Pancreas (tissue), 10 donors: Measurements from ENCODE around the gene IRAK1. TPM values are rescaled to one million over a fixed set of nuclear protein-coding genes. Genes with fewer than 3 reads are reported as not detected.
A peak's percentile ranks its signal among the peaks of the same experiment; 100 is the strongest.

ENCODE experiments used
- ATAC-seq, 4 donors: fragments of 200-7000 bp; cut with Tn5 transposase; one replicate each; pipeline versions ENCODE4 v1.8.0 to v1.9.1; 2020; ENCODE audit warnings: mild to moderate bottlenecking in 4 of 4, moderate library complexity in 4 of 4
- DNase-seq, 6 donors: peaks; one replicate each; pipeline ENCODE4 v3.0.0-alpha.2; 2020
- FAIRE-seq: peaks from 2 replicates; lab custom pipeline; 2012; peaks lifted over from hg19 to GRCh38; lab: Jason Lieb, UNC
- H3K27ac ChIP-seq, 4 donors: fragments of 200-600 bp; sonication (generic); 1 replicate in 3 of 4; 2 replicates in 1 of 4; pipeline versions ENCODE4 v1.5.0 to v1.8.0; 2020
- H3K27me3 ChIP-seq, 4 donors: fragments of 200-600 bp; one replicate each; pipeline ENCODE4 v1.8.0; 2021
- H3K36me3 ChIP-seq, 3 donors: fragments of 200-600 bp; sonication (generic) in 1 of 3; one replicate each; pipeline versions ENCODE4 v1.5.0 to v1.8.0; 2020 to 2021
- H3K4me1 ChIP-seq, 3 donors: fragments of 200-600 bp; one replicate each; pipeline ENCODE4 v1.8.0; 2021
- H3K4me3 ChIP-seq, 4 donors: fragments of 200-600 bp; sonication (generic) in 2 of 4; one replicate each; pipeline versions ENCODE4 v1.5.0 to v1.8.0; 2020 to 2021
- H3K9me3 ChIP-seq, 4 donors: fragments of 200-600 bp; one replicate each; pipeline ENCODE4 v1.8.0; 2021
- WGBS, 2 donors: extraction: QIAGEN DNeasy Blood & Tissue Kit; methylation state at CpG; one replicate each; pipeline ENCODE4 v1.1.7; 2013; 5-methylcytosine and 5-hydroxymethylcytosine counted together
- intact Hi-C, 3 donors: fragments of 100-400 bp; cut with DNase I; formaldehyde crosslinking; loops; one replicate each; pipeline versions ENCODE4 v1.11.1 to v1.14.2; 2022
- polyA plus RNA-seq, 2 donors: library from polyadenylated mRNA; stranded (reverse); fragments of 200-250 nt; gene quantifications; one replicate each; pipeline ENCODE4 v1.2.3, GENCODE V29; 2013
- total RNA-seq, 6 donors: library from RNA; stranded (reverse); fragmentation: NEBNext Ultra II Directional in 4 of 6; extraction: Animal tissue kit (Norgen Biotek cat#: 25700) in 4 of 6; gene quantifications; one replicate each; pipeline versions ENCODE4 v1.2.1 to v1.2.4, GENCODE V29; 2021 to 2023
- TF ChIP-seq, protein P1 (sequence below), 4 donors: fragments of 200-600 bp; sonication (generic) in 3 of 4; IDR thresholded peaks; one replicate each; pipeline versions ENCODE4 v1.5.0 to v1.8.0; 2021; ENCODE audit warnings: antibody characterized with exemption in 4 of 4
- donor health status: healthy with polysubstance abuse.
- donor health status: DM: no; HTN: no; CAD: no; lungs with moderate emphysema.
- donor health status: DM: no; HTN: no; CAD: no.
- donor health status: control.
- donor health status: control.
- donor health status: Bipolar disorder and iron deficiency.
- donor health status: DM: yes; HTN: yes; CAD: no.
- donor health status: DM: no; HTN: no; CAD: no.
- donor health status: DM: no; HTN: no; CAD: no.
- donor health status: DM: yes; HTN: yes; CAD: no.

IRAK1 gene
- total and polyA plus RNA-seq, 8 donors, result 35.8 to 103 (median 60.4) TPM

DNA sequence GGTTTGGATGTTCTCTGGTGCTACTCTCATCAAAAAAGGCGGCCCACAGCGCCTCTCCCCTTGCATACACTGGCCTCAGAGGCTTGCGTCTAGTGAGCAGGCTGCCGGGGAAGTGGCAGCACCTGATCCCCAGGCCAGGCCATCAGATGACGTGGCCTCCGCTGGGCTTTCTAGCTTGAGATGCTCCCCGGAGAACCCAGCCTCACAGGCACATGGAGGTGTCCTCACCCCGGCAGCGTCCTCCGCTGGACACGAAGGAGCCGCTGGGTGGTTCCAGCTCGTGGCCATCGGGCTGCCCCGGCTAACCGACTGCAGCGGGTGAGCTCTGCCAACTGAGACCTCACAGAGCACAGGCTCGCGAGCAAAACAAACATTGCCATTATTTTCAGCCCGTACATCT is 12.8 kb downstream of the IRAK1 start:
- ATAC-seq, result no peak
- WGBS, 2 donors, result 89 to 94% methylated on average over 20 of the region's 20 CpGs
- FAIRE-seq, result no peak
- H3K27ac ChIP-seq, result no peak overlapping the region
- intact Hi-C loops, result no loop called here
- DNase-seq, result peak in 1 of 6 donors; percentile 55
- no peaks in the 10 kb centered on the region for H3K4me1 ChIP-seq
- H3K9me3 ChIP-seq, result no peaks in the 10 kb centered on the region
- TF ChIP-seq, protein P1, sequence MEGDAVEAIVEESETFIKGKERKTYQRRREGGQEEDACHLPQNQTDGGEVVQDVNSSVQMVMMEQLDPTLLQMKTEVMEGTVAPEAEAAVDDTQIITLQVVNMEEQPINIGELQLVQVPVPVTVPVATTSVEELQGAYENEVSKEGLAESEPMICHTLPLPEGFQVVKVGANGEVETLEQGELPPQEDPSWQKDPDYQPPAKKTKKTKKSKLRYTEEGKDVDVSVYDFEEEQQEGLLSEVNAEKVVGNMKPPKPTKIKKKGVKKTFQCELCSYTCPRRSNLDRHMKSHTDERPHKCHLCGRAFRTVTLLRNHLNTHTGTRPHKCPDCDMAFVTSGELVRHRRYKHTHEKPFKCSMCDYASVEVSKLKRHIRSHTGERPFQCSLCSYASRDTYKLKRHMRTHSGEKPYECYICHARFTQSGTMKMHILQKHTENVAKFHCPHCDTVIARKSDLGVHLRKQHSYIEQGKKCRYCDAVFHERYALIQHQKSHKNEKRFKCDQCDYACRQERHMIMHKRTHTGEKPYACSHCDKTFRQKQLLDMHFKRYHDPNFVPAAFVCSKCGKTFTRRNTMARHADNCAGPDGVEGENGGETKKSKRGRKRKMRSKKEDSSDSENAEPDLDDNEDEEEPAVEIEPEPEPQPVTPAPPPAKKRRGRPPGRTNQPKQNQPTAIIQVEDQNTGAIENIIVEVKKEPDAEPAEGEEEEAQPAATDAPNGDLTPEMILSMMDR (IDR thresholded peaks at IDR 0.05), result no peak
- H3K4me3 ChIP-seq, result no peak overlapping the region
- H3K27me3 ChIP-seq, result peaks cover 0 to 6% (median 0%) of the 10 kb centered on the region in 4 donors
- H3K36me3 ChIP-seq, result no peaks in the 10 kb centered on the region

DNA sequence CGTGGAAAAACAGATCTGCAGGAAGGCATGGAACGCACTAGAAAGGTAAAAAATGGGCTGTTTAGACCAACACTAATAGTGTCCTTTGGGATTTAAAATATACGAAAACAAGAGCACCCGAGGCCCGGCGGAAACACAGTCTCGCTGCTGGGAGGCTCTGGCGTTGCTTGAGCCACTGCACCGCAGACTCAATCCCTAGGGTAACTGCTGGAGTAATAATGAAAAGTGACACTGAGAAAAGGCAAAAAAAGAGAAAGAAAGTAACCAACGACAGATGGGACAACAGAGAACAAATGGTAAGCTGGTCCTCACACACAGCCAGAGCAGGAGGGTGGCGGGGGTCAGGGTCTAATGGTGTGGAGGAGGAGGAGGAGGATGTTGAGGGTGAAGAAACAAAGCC is 15.4 kb downstream of the IRAK1 start:
- H3K27me3 ChIP-seq, result peaks cover 0 to 6% (median 0%) of the 10 kb centered on the region in 4 donors
- ATAC-seq (no peak), FAIRE-seq (no peak), DNase-seq (peak in 1 of 6 donors; percentile 11)
- no peaks in the 10 kb centered on the region for H3K36me3 ChIP-seq
- intact Hi-C loops, result no loop called here
- H3K4me3 ChIP-seq, result no peak overlapping the region
- no peaks in the 10 kb centered on the region for H3K4me1 ChIP-seq
- TF ChIP-seq, protein P1 (IDR thresholded peaks at IDR 0.05), result no peak
- WGBS, 2 donors, result 84% methylated on average over 11 of the region's 11 CpGs
- H3K9me3 ChIP-seq, result no peaks in the 10 kb centered on the region
- H3K27ac ChIP-seq, result no peak overlapping the region

DNA sequence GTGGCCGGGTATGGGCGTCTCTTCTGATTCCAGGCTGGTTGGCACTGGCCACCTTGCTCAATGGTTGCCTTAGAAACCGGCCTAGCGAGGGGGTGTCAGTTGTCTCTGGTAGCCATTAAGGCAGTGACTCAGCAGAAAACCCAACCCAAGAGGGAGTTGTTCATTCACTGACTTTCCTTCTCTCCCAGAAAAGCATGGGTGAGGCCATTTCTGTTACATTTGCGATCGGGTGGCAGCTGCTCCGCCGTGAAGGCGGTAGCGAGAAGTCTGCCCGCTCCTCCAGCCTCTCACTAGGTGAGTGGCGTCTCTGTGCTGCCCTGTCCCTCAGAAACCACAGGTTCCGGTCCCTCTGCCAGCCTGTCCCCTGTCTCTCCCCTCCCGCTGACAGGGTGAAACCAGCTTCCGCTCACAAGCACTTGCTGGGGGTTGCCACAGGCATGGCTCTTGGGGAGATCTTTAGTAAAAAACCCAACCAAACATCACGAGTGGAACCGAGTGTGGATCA is 17.4 kb downstream of the IRAK1 start:
- H3K9me3 ChIP-seq, result no peaks in the 10 kb centered on the region
- no peak overlapping the region for H3K4me3 ChIP-seq
- peak overlapping the region in 1 of 4 donors; percentile 44 for H3K27ac ChIP-seq
- WGBS, 2 donors, result 82 to 84% methylated on average over 17 of the region's 17 CpGs
- intact Hi-C loops, result no loop called here
- DNase-seq (no peak), ATAC-seq (peak in 3 of 4 donors; percentile 74 to 85 (median 75)), FAIRE-seq (no peak)
- peaks cover 0 to 8% (median 0%) of the 10 kb centered on the region in 4 donors for H3K27me3 ChIP-seq
- no peaks in the 10 kb centered on the region for H3K4me1 ChIP-seq
- TF ChIP-seq, protein P1 (IDR thresholded peaks at IDR 0.05), result no peak
- H3K36me3 ChIP-seq, result no peaks in the 10 kb centered on the region

DNA sequence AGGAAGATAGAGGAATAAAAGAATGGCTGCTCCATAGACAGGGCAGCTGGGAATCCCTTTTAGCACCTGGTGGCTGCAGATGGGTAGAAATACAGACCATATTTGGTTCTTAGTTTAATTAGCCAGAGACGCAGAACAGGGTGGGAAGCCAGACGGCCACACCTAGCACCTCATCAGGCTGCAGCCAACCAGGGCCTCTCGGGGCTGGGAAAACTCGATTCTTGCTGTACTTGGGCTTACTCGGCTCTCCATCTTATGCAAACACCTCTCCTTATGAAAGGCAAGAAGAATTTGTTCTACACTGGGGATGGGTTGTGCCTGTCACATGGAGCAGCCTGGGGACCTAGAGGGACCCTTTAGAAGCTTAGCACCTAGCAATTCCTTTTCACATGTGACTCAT is 19.7 kb downstream of the IRAK1 start:
- FAIRE-seq, result no peak
- DNase-seq, result no peak
- TF ChIP-seq, protein P1 (IDR thresholded peaks at IDR 0.05), result no peak
- Histone ChIP-seq H3K4me1 (no peaks in the 10 kb centered on the region), H3K9me3 (no peaks in the 10 kb centered on the region), H3K27ac (no peak overlapping the region), H3K27me3 (peaks cover 0 to 14% (median 0%) of the 10 kb centered on the region in 4 donors), H3K4me3 (no peak overlapping the region), H3K36me3 (no peaks in the 10 kb centered on the region)
- peak in 1 of 4 donors; percentile 12 for ATAC-seq
- intact Hi-C loops, result no loop called here
- 66 to 69% methylated on average over 5 of the region's 5 CpGs for WGBS, 2 donors

DNA sequence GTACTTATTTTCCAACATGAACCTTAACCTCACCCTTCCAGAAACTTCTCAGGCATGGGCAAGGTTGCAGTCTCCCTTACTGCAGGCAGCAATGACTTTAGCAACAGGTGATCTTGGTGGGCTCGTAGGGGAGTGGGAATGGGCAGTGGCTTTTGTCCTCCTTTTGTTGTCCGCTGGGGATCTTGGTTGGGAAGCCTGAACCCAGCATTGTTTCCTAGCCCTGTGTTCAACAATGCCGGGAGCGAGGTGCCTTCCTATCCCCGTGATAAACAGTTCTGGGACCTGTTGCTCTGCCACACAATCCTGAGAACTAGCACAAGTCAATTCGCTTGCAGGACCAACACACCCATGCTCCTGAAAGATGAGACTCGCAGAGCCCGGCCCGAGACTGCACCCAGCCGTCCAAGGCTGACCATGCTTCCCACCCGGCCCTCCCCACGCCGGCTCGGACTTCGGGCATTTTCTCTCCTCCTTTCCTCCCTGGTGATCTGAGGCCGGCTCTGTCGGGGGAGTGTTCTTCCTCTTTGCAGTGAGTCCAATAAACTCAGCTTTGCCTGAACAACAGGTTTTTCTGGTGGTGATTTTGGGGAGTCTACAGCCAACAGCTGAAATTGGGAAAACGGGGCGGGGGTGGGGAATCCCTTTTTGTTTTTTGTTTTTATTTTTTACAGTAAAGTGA is 20.2 kb downstream of the IRAK1 start:
- no peak for FAIRE-seq
- intact Hi-C loops, result no loop called here
- ATAC-seq, result peak in 1 of 4 donors; percentile 24

More for the DNA sequence above, 20.2 kb downstream of the IRAK1 start:
- DNase-seq, result no peak
- no peaks in the 10 kb centered on the region for H3K9me3 ChIP-seq
- WGBS, 2 donors, result 52 to 70% methylated on average over 19 of the region's 19 CpGs
- TF ChIP-seq, protein P1 (IDR thresholded peaks at IDR 0.05), result no peak
- H3K36me3 ChIP-seq, result no peaks in the 10 kb centered on the region
- no peak overlapping the region for H3K4me3 ChIP-seq
- no peaks in the 10 kb centered on the region for H3K4me1 ChIP-seq
- H3K27ac ChIP-seq, result no peak overlapping the region
- H3K27me3 ChIP-seq, result peaks cover 0 to 14% (median 0%) of the 10 kb centered on the region in 4 donors
